Effector memory CD8-positive, alpha-beta T cell (primary cell): ENCODE measurements around the gene CSNK1A1.
"Not testable (repeated sequence)": the region's sequence is repeated elsewhere in the genome, so short reads cannot be mapped to it uniquely, and the experiment has no call there.

Source experiments
- ATAC-seq: fragments of 150-1000 bp; cut with Tn5 transposase; replicated peaks from 2 replicates; pipeline ENCODE4 v1.10.0; 2021; ENCODE audit warnings: mild to moderate bottlenecking, moderate library complexity
- DNase-seq, 3 experiments: peaks; one replicate each; pipeline ENCODE4 v3.0.0; 2021
- H3K27ac Mint-ChIP-seq, 2 donors: one replicate each; pipeline ENCODE4 v1.8.0; 2022; ENCODE audit warnings: mild to moderate bottlenecking in 2 of 2, mixed read lengths in 2 of 2, moderate library complexity in 2 of 2
- H3K27me3 Mint-ChIP-seq, 2 donors: one replicate each; pipeline ENCODE4 v1.8.0; 2022; ENCODE audit warnings: mixed read lengths in 2 of 2
- H3K36me3 Mint-ChIP-seq: one replicate; pipeline ENCODE4 v1.8.0; 2022; ENCODE audit warnings: mild to moderate bottlenecking, moderate library complexity, mixed read lengths; ENCODE audit not compliant: insufficient read depth
- H3K4me1 Mint-ChIP-seq, 2 donors: one replicate each; pipeline ENCODE4 v1.8.0; 2022; ENCODE audit warnings: low read depth in 2 of 2, mixed read lengths in 2 of 2
- H3K4me3 Mint-ChIP-seq, 2 donors: one replicate each; pipeline ENCODE4 v1.8.0; 2022; ENCODE audit warnings: mild to moderate bottlenecking in 2 of 2, mixed read lengths in 2 of 2, moderate library complexity in 2 of 2
- H3K9me3 Mint-ChIP-seq, 2 donors: one replicate each; pipeline ENCODE4 v1.8.0; 2022; ENCODE audit warnings: mixed read lengths in 2 of 2
- total RNA-seq, 9 experiments: gene quantifications; one replicate each; lab custom pipeline; 2026; lab: John Stamatoyannopoulos, UW

CSNK1A1 gene
- total RNA-seq, result 142 to 213 (median 189) reads per million in 9 experiments

DNA sequence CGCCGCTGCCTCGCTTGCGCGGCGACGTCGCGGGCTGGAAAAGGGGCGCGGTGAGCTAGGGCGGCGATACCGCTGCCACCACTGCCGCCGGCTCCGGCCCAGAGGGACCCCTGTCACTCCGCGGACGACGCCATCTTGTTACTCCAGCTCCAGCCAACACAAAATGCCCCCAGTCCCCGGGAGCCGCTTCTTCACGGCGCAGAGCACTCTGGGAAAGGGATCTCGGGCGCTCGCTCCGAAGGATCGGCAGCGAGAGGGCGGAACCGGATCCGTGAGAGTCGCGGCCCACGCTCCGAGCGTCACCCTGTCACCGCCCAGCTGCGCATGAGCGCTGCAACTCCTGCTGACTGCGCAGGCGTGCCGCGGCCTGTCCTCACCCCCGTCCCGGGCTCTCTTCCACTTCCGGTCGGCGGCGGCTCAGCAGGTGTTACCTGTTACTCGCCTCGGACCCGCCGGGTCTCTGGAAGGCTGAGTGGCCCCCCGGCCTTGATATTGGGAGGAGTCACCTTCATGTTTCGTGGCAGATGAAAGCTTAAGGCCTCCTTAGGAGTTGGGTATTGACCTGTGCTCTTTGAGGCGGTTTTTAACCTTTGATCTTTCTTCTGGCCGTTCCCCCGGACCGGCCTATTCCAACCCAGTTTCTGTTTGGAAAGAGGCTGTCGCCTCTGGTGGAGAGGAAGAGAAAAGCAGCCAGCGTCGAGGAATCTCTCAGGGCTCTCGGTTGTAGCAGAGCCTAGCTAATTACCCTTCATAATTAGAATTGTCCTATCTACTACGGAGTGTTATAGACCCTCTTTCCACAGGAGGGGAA, at the start of gene CSNK1A1:
TSS of gene CSNK1A1 (minus strand) at position 213 of the 811 bp plus-strand sequence. CDS start 475 bp downstream, outside the sequence.
- ATAC-seq (peak; percentile 85), DNase-seq (peak; percentile 98 to 99 (median 98))
- peaks cover 28 to 35% of the 10 kb centered on the region in 2 donors for H3K4me1 Mint-ChIP-seq
- peaks cover 52% of the 10 kb centered on the region for H3K36me3 Mint-ChIP-seq
- peak within 1 kb of the TSS; percentile 99 for H3K27ac Mint-ChIP-seq
- peak within 1 kb of the TSS; percentile 96 to 97 for H3K4me3 Mint-ChIP-seq
- H3K9me3 Mint-ChIP-seq, result no peaks in the 10 kb centered on the region
- H3K27me3 Mint-ChIP-seq, result no peaks in the 10 kb centered on the region

- Mint-ChIP-seq H3K36me3 (no peaks in the 10 kb centered on the region), H3K27ac (no peak overlapping the region), H3K4me1 (peaks cover under 1 to 3% of the 10 kb centered on the region in 2 donors), H3K27me3 (peaks cover 0 to 4% of the 10 kb centered on the region in 2 donors), H3K9me3 (no peaks in the 10 kb centered on the region), H3K4me3 (no peak overlapping the region)
- DNase-seq (no peak), ATAC-seq (no peak)
Observed at GRCh38 chr5:149600932-149601331, 49.7 kb upstream of the CSNK1A1 start.

DNA sequence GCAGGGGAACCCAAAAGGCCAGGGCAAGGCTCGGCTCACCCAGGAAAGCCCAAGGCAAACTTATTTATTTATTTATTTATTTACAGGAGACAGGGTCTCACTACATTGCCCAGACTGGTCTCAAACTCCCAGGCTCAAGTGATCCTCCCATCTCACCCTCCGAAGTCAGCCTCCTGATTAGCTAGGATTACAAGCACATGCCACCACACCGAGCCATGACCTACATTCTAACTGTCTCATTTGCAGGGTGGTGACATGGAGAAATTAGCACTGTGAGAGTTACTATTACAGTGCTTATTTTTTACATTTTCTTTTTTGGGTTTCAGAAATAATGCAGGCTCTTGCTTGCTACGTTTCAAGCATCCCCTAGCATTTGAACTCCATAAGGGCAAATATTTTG, 48.1 kb upstream of the CSNK1A1 start:
- Mint-ChIP-seq H3K4me1 (no peaks in the 10 kb centered on the region), H3K9me3 (no peaks in the 10 kb centered on the region), H3K27me3 (peaks cover 0 to 9% of the 10 kb centered on the region in 2 donors), H3K36me3 (no peaks in the 10 kb centered on the region), H3K27ac (no peak overlapping the region), H3K4me3 (no peak overlapping the region)
- DNase-seq (no peak), ATAC-seq (no peak)

DNA sequence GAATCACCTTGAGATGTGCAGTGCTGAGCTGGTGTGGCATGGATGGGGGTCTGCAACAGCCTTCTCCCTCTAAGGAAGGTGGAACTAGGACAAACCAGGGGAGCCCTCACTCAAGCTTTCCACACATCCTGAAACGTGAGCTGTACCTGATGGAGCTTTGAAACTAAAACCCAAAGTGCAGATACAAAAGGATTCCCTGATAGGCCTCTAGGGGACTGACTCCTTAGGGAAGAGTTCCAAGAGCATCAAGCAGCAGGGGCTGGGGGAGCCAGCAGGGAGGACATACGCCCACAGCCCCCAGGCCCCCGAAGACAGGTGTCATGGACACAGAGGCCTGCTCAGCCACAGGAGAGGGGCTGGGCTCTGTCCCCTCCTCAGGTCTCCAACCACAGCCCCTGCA, 47.7 kb upstream of the CSNK1A1 start:
- no peak overlapping the region for H3K27ac Mint-ChIP-seq
- no peaks in the 10 kb centered on the region for H3K4me1 Mint-ChIP-seq
- H3K36me3 Mint-ChIP-seq, result no peaks in the 10 kb centered on the region
- H3K27me3 Mint-ChIP-seq, result peaks cover 0 to 9% of the 10 kb centered on the region in 2 donors
- H3K4me3 Mint-ChIP-seq, result no peak overlapping the region
- no peak for ATAC-seq
- no peaks in the 10 kb centered on the region for H3K9me3 Mint-ChIP-seq
- no peak for DNase-seq

GRCh38 chr5:149598234-149598633, 47.0 kb upstream of the CSNK1A1 start:
- peaks cover 0 to 13% of the 10 kb centered on the region in 2 donors for H3K27me3 Mint-ChIP-seq
- DNase-seq, result not testable (repeated sequence)

GRCh38 chr5:149597618-149598017, 46.4 kb upstream of the CSNK1A1 start:
- H3K27ac Mint-ChIP-seq, result no peak overlapping the region
- no peak for DNase-seq
- H3K4me1 Mint-ChIP-seq, result no peaks in the 10 kb centered on the region
- H3K9me3 Mint-ChIP-seq, result no peaks in the 10 kb centered on the region
- no peak for ATAC-seq
- H3K27me3 Mint-ChIP-seq, result peaks cover 0 to 17% of the 10 kb centered on the region in 2 donors
- H3K36me3 Mint-ChIP-seq, result no peaks in the 10 kb centered on the region
- no peak overlapping the region for H3K4me3 Mint-ChIP-seq

More at GRCh38 chr5:149598234-149598633, 47.0 kb upstream of the CSNK1A1 start:
- H3K27ac Mint-ChIP-seq, H3K4me3 Mint-ChIP-seq, ATAC-seq, H3K9me3 Mint-ChIP-seq, H3K36me3 Mint-ChIP-seq, H3K4me1 Mint-ChIP-seq: not testable (repeated sequence)

DNA sequence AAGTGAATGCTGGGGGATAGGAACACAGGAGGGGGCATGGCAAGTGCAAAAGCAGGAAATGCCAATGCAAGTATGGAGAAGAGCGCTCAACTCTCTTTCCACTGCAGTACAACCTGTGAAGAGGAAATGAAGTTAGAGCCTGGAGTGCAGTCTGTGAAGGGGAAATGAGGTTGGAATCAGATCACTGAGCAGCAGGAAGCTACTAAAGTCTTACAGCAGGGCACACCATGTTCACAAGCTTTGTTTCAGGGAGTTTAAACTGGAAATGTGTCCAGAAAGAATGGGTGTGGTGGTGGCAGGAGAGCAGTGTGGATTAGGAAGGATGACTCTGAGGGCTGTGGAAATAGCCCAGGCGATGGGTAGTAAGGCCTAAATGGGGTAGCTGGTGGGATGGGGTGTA, 45.5 kb upstream of the CSNK1A1 start:
- Mint-ChIP-seq H3K27ac (no peak overlapping the region), H3K27me3 (peaks cover 0 to 17% of the 10 kb centered on the region in 2 donors), H3K9me3 (no peaks in the 10 kb centered on the region), H3K36me3 (no peaks in the 10 kb centered on the region), H3K4me3 (no peak overlapping the region), H3K4me1 (no peaks in the 10 kb centered on the region)
- no peak for ATAC-seq
- no peak for DNase-seq

DNA sequence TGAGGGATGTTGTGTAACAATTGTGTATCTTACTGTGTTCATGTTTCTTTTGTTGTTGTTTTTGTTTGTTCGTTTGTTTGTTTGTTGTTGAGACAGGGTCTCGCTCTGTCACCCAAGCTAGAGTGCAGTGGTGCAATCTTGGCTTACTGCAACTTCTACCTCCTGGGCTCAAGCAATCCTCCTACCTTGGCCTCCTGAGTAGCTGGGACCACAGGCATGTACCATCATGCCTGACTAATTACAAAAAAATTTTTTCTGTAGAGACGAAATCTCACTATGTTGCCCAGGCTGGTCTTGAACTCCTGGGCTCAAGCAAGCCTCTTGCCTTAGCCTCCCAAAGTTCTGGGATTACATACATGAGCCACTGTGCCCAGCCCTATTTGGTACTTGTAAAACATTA, 43.9 kb upstream of the CSNK1A1 start:
- H3K27ac Mint-ChIP-seq, H3K36me3 Mint-ChIP-seq, DNase-seq, ATAC-seq, H3K4me3 Mint-ChIP-seq, H3K4me1 Mint-ChIP-seq, H3K9me3 Mint-ChIP-seq: not testable (repeated sequence)
- peaks cover 0 to 17% of the 10 kb centered on the region in 2 donors for H3K27me3 Mint-ChIP-seq

DNA sequence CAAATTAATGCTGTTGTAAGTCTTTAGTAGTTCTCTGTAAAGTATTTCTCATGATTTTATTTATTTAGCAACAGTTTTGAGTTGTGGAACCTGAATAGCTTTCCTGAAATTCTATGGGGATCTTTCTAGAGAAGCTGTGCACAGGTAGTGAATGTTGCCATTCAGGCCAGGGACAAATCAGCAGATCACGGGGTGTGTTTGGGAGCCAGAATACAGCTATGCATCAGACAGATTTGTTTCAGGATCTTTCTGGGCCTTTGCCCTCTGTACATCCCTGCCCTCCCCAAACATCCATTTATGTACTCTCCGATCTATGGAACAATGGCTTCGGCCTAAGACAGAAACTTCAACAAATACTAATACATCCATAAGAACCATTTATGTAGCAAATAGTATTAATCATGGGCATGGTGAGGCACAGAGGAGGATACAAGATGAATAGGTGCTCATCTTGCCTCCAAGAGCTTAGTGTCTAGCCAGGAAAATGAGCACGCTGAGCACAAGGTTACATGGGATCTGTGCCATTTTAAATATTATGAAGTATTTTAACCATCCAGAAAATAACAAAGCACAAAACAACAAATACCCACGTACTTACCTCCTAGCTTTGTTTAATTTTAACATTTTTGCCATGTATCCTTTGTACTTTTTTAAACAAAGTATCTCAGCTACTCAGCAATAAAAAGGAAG, 43.1 kb upstream of the CSNK1A1 start:
- ATAC-seq (no peak), DNase-seq (no peak)
- Mint-ChIP-seq H3K27ac (no peak overlapping the region), H3K36me3 (no peaks in the 10 kb centered on the region), H3K4me3 (no peak overlapping the region), H3K9me3 (no peaks in the 10 kb centered on the region), H3K27me3 (peaks cover 0 to 17% of the 10 kb centered on the region in 2 donors), H3K4me1 (no peaks in the 10 kb centered on the region)

GRCh38 chr5:149593370-149593769, 42.1 kb upstream of the CSNK1A1 start:
- Mint-ChIP-seq H3K27ac (no peak overlapping the region), H3K27me3 (peaks cover 0 to 17% of the 10 kb centered on the region in 2 donors), H3K36me3 (no peaks in the 10 kb centered on the region), H3K4me3 (no peak overlapping the region), H3K4me1 (no peaks in the 10 kb centered on the region), H3K9me3 (no peaks in the 10 kb centered on the region)
- DNase-seq (no peak), ATAC-seq (no peak)

- H3K27me3 Mint-ChIP-seq, result peaks cover 0 to 8% of the 10 kb centered on the region in 2 donors
- ATAC-seq, result no peak
- DNase-seq, result no peak
Observed at GRCh38 chr5:149588936-149589335, 37.7 kb upstream of the CSNK1A1 start.

DNA sequence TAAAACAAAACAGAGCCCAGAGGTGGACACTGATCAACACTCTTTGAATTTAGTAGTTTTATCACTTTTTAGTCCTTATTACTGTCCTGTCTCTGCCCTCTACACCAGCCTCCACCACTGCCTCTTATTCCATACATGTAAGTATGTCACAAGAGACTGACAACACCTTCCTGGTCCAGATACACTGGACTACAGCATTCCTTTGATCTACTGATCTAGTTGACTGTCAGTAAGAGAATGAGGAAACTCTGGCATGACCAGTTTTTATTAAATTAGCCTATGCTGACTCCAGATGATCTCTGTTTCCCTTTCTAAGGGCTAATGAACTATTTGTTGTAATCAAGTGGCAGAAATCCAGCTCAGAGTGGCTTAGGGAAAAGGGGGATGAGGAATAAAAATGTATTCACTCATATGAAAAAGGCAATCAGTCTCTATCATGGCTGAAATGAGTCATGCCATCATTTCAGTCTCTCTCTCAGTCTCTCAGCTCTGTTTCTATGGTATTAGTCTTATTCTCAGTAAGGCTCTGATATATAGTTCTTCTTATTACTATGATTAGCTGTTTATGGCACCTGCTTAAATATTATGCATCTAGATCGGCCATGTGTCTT, 35.6 kb upstream of the CSNK1A1 start:
- Mint-ChIP-seq H3K27ac (no peak overlapping the region), H3K4me1 (no peaks in the 10 kb centered on the region), H3K4me3 (no peak overlapping the region), H3K27me3 (peaks cover 4 to 12% of the 10 kb centered on the region in 2 donors), H3K36me3 (no peaks in the 10 kb centered on the region), H3K9me3 (no peaks in the 10 kb centered on the region)
- DNase-seq, result no peak
- ATAC-seq, result no peak

More at GRCh38 chr5:149588936-149589335, 37.7 kb upstream of the CSNK1A1 start:
- Mint-ChIP-seq H3K4me1 (no peaks in the 10 kb centered on the region), H3K4me3 (no peak overlapping the region), H3K27ac (no peak overlapping the region), H3K36me3 (no peaks in the 10 kb centered on the region), H3K9me3 (no peaks in the 10 kb centered on the region)

GRCh38 chr5:149585910-149586309, 34.7 kb upstream of the CSNK1A1 start:
- Mint-ChIP-seq H3K36me3 (no peaks in the 10 kb centered on the region), H3K9me3 (no peaks in the 10 kb centered on the region)

More at GRCh38 chr5:149585910-149586309, 34.7 kb upstream of the CSNK1A1 start:
- Mint-ChIP-seq H3K27ac (no peak overlapping the region), H3K27me3 (peaks cover 7 to 21% of the 10 kb centered on the region in 2 donors), H3K4me3 (no peak overlapping the region), H3K4me1 (peaks cover 0 to under 1% of the 10 kb centered on the region in 2 donors)
- DNase-seq (no peak), ATAC-seq (no peak)
